NCI-H2196 (cell line): ENCODE data around the gene CD81.

Source experiments
- DNase-seq: peaks from one replicate; lab custom pipeline; 2025; ENCODE audit not compliant: unreplicated experiment; lab: John Stamatoyannopoulos, UW

CD81 gene

DNA sequence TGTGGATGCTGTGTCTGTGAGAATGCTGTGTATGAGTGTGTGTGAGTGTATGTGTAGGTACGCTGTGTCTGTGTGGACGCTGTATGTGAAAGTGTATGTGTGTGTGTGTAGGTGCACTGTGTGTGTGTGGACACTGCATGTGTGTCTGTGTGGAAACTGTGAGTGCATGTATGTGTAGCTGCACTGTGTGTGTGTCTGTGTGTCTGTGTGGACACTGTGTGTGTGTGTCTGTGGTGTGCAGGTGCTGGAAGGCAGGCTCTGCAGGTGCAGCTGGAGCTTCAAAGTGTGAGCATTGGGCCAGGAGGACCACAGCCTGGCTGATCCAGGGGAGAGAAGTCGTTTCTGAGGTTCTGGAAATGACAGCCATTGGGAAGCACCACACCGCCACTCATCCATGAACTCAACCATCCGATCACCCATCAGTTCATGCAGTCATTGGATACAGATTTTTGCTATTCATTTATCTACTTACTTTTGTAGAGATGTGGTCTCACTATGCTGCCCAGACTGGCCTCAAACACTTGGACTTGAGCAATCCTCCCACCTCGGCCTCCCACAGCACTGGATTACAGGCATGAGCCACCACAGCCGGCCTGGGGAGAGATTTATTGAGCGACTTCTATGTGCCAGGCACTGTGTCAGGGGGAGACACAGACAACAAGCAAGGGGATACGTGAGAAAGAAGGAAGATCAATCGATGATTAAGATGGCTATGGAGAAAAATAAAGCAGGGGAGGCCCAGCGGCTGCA is 57.6 kb downstream of the CD81 start:
- no peak for DNase-seq

GRCh38 chr11:2435288-2436012 is 58.3 kb downstream of the CD81 start:
- no peak for DNase-seq

DNA sequence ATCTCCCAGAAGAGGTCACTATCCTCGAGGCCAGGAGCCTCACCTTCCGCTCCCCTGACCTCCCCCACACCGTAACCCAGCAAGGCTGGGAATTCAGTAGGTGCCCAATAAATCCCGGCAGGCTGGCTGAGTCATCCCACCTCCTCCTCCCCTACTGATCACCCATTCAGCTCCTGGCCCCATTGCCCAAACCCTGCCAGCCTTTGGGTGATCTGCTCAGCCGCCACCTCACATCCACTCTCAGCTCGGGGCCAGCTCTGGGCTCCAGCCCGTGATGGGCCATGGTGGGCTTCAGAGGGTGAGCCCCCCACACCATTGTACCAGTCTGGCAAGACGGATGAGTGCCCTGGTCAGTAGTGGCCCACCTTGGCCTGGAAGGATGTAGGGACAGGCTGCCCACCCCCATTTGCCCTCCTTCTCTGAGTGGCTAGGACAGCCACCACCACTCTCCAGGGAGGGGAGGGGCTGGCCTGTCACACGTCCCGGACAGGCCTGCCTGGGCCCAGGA is 59.0 kb downstream of the CD81 start:
- no peak for DNase-seq

GRCh38 chr11:2436521-2437031 is 59.5 kb downstream of the CD81 start:
- DNase-seq = no peak

DNA sequence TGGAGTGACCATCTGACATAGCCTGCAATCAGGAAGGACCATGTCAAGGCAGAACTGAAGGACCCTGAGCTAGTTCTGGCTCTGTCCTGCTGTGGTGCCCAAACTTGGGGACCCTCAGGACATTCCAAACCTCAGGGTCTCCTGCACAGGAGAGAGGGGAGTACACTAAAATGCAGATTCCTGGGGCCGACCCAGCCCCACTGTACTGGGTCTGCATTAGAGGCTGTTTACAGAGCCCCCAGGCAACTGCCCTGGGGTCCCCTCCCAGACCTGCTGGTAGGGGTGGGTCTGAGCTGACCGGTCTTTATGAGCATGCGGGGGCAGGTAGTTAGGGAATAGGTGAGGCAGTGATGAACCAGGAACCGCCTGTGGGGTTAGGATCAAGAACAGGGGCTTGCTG is 60.4 kb downstream of the CD81 start:
- no peak for DNase-seq

- no peak for DNase-seq
Measured at GRCh38 chr11:2439820-2440219, 62.7 kb downstream of the CD81 start.

GRCh38 chr11:2440646-2441045 is 63.5 kb downstream of the CD81 start:
- no peak for DNase-seq

- DNase-seq = no peak
Measured at GRCh38 chr11:2441171-2441570, 64.1 kb downstream of the CD81 start.

- DNase-seq = peak; percentile 30
Measured at GRCh38 chr11:2442589-2442988, 65.5 kb downstream of the CD81 start.

GRCh38 chr11:2443406-2443805 is 66.3 kb downstream of the CD81 start:
- DNase-seq = no peak

GRCh38 chr11:2443881-2444820 is 67.0 kb downstream of the CD81 start, which contains the start of gene TRPM5:
Gene TRPM5 (minus strand): TSS chr11:2444514. CDS start chr11:2423036, 21,478 bp downstream.
- no peak for DNase-seq

- DNase-seq = peak; percentile 76
Measured at GRCh38 chr11:2444821-2445745, 68.0 kb downstream of the CD81 start, which contains the start of gene KCNQ1. Gene KCNQ1 (plus strand): TSS chr11:2445008. CDS start chr11:2445099, 91 bp downstream.

- no peak for DNase-seq
Measured at GRCh38 chr11:2445746-2446551, 68.8 kb downstream of the CD81 start.

GRCh38 chr11:2446590-2447252 is 69.6 kb downstream of the CD81 start:
- no peak for DNase-seq
